BE2C (cell line): ENCODE results near the gene MAPK8IP1.

ENCODE experiments used
- DNase-seq: peaks from one replicate; pipeline ENCODE4 v3.0.0-alpha.2; 2020
- H3K27me3 ChIP-seq: fragments of 250-450 bp; sonication (Bioruptor Pico); 2 replicates; pipeline ENCODE4 v1.5.1; 2020; ENCODE audit warnings: mild to moderate bottlenecking
- H3K36me3 ChIP-seq: fragments of 250-450 bp; sonication (Bioruptor Pico); 2 replicates; pipeline ENCODE4 v1.5.1; 2020; ENCODE audit warnings: mild to moderate bottlenecking
- H3K4me1 ChIP-seq: fragments of 250-450 bp; sonication (Bioruptor Pico); 2 replicates; pipeline ENCODE4 v1.5.1; 2020
- H3K4me3 ChIP-seq: 2 replicates; pipeline ENCODE4 v1.5.1; 2011; ENCODE audit warnings: low read depth, low read length
- H3K9me3 ChIP-seq: fragments of 250-450 bp; sonication (Bioruptor Pico); 2 replicates; pipeline ENCODE4 v1.5.1; 2020
- TF ChIP-seq, protein P1 (sequence below): IDR thresholded peaks from 2 replicates; pipeline ENCODE4 v1.5.1; 2012; ENCODE audit warnings: mild to moderate bottlenecking, low read depth, low read length

The MAPK8IP1 gene

DNA sequence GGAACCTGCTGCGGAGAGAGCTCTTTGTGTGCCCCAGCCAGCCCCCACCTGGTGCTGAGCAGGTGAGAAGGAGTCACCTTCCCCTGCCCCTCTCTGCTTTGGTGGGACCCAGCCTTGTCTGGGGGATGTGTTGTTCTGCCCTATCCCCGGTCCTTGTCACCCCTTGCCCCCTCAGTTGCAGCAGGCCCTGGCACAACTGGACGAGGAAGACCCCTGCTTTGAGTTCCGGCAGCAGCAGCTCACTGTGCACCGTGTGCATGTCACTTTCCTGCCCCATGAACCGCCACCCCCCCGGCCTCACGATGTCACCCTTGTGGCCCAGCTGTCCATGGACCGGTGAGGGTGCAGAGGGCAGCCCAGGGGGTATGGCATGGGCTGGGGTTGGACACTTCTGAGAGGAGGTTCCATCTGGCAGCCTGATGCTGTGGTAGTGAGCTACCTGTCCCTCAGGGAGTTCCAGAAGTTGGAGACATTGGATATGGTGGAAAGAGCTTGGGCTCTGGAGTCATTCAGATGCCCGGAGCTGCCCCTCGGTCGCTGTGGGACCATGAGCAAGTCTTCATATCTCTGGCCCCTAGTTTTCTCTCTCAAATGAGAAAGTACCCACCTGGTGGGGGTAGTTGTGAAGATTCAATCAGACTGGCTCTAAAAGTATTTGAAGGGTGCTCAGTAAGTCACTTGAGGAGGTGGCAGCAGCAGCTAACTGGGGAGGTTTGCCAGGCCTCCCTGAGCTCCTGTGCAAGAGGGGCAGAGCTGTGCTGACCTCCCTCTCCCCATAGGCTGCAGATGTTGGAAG lies 41.3 kb downstream of the MAPK8IP1 start:
- Histone ChIP-seq H3K4me1 (no peaks in the 10 kb centered on the region), H3K4me3 (no peak overlapping the region), H3K36me3 (no peaks in the 10 kb centered on the region), H3K27me3 (no peaks in the 10 kb centered on the region), H3K9me3 (no peaks in the 10 kb centered on the region)
- DNase-seq = no peak
- TF ChIP-seq, protein P1, sequence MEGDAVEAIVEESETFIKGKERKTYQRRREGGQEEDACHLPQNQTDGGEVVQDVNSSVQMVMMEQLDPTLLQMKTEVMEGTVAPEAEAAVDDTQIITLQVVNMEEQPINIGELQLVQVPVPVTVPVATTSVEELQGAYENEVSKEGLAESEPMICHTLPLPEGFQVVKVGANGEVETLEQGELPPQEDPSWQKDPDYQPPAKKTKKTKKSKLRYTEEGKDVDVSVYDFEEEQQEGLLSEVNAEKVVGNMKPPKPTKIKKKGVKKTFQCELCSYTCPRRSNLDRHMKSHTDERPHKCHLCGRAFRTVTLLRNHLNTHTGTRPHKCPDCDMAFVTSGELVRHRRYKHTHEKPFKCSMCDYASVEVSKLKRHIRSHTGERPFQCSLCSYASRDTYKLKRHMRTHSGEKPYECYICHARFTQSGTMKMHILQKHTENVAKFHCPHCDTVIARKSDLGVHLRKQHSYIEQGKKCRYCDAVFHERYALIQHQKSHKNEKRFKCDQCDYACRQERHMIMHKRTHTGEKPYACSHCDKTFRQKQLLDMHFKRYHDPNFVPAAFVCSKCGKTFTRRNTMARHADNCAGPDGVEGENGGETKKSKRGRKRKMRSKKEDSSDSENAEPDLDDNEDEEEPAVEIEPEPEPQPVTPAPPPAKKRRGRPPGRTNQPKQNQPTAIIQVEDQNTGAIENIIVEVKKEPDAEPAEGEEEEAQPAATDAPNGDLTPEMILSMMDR = no peak

DNA sequence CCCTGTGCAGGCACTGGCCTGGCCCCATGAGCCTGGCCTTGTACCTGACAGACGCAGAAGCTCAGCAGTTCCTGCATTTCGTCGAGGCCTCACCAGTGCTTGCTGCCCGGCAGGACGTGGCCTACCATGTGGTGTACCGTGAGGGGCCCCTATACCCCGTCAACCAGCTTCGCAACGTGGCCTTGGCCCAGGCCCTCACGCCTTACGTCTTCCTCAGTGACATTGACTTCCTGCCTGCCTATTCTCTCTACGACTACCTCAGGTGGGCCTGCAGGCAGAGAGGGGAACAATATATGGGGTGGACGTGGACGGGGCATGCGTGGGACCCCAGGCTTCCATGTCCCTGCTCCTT lies 41.9 kb downstream of the MAPK8IP1 start:
- Histone ChIP-seq H3K9me3 (no peaks in the 10 kb centered on the region), H3K27me3 (no peaks in the 10 kb centered on the region), H3K4me3 (no peak overlapping the region), H3K4me1 (no peaks in the 10 kb centered on the region), H3K36me3 (no peaks in the 10 kb centered on the region)
- TF ChIP-seq, protein P1 = no peak
- no peak for DNase-seq

GRCh38 chr11:45927684-45928413 lies 42.4 kb downstream of the MAPK8IP1 start:
- DNase-seq = no peak
- TF ChIP-seq, protein P1 = no peak
- H3K9me3 ChIP-seq = no peaks in the 10 kb centered on the region
- H3K4me3 ChIP-seq = no peak overlapping the region
- H3K27me3 ChIP-seq = no peaks in the 10 kb centered on the region
- no peaks in the 10 kb centered on the region for H3K4me1 ChIP-seq
- no peaks in the 10 kb centered on the region for H3K36me3 ChIP-seq

DNA sequence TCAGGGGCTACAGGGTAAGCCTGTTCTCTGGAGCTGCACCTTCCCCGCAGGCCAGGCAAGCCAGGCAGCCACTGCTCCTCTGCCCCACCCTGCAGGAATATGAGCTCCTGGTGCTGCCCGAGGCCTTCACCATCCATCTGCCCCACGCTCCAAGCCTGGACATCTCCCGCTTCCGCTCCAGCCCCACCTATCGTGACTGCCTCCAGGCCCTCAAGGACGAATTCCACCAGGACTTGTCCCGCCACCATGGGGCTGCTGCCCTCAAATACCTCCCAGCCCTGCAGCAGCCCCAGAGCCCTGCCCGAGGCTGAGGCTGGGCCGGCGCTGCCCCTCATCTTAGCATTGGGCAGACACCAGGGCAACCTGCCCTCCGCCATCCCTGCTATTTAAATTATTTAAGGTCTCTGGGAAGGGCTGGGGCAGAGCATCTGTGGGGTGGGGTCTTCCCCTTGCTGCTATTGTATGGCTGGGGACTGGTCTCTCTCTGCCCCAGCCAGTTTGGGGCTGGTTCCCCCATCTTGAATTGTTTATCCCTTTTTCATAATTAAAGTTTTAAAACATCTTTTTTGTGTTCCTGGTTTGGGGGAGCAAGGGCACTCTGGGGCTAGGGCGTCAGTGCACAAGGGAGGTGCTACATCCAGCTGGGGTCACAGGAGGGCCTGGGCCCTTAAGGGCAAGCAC lies 43.2 kb downstream of the MAPK8IP1 start:
- TF ChIP-seq, protein P1 = no peak
- Histone ChIP-seq H3K27me3 (no peaks in the 10 kb centered on the region), H3K9me3 (no peaks in the 10 kb centered on the region), H3K36me3 (no peaks in the 10 kb centered on the region), H3K4me1 (no peaks in the 10 kb centered on the region), H3K4me3 (no peak overlapping the region)
- DNase-seq = no peak

- no peaks in the 10 kb centered on the region for H3K4me1 ChIP-seq
- no peaks in the 10 kb centered on the region for H3K9me3 ChIP-seq
- H3K4me3 ChIP-seq = no peak overlapping the region
- TF ChIP-seq, protein P1 = no peak
- peaks cover under 1% of the 10 kb centered on the region; the same call in 1 of the 2 replicates for H3K36me3 ChIP-seq
- no peaks in the 10 kb centered on the region for H3K27me3 ChIP-seq
- no peak for DNase-seq
Observed at GRCh38 chr11:45929486-45930030, 44.1 kb downstream of the MAPK8IP1 start.
